ENCODE results near the gene CZIB.

The CZIB gene

DNA sequence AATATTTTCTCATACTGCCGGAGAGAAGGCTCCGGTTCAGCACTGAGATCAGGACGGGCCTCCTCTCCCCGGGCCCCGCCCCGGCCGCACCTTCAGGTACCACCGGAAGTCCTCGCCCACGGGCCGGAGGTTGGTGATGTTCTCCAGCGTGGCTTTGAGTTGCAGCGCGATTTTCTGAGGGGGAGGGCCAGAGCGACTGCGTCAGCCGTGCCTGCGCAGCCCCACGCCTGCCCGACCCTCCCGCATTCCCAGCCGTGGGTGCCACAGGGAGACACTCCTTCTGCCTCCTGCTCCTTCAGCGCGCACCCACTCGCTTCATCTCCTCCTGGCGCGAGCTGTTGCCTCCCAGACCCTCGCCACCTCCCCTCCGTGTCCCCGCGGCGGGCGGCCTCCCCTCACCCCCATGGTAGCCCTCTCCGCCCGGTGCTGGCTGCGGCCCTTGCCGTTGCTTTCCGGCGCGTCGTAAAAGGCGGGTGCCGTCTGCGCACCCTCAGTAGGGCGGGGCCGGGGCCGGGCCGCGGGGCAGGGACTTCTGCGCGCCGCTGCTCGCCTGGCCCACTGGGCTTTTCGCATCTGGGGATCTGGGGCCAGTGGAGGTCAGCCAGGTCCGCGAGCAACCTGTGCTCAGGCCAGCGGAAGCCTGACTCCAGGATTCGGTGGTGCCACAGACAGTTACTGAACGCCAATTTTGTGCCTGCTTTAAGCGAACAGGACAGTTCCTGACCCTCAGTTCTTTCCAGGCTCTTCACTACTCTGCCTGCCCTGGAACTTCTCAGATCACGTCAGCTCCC is at the start of gene CZIB:
TSS of gene CZIB (minus strand) at position 464 of the 791 bp plus-strand sequence. CDS start at position 405, 59 bp downstream.
- DNase-seq: peak; percentile 90
- in situ Hi-C loops (cut with MboI; ENCODE audit: low pct_unique_long_range_greater_than_20kb, low sequenced_read_pairs): no loop called here

DNA sequence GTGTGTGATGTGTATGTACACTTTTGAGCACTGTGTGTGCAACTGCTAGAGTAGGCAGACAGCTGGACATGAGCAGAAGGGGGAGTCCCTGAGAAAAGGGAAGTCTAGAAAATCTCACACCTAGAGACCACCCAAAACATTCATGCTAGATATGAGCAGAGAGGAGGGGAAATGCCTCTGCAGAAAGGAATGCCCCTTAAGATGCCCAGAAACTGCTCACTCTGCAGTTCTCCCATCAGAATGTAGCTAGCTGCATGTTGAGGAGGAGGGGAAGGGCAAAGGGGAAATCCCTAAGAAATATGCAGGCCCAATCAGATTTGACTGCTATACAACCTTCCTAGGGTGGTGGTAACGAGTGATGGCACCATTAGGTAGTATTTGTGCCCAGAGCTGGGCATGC is 49.7 kb upstream of the CZIB start:
- in situ Hi-C loops (cut with MboI; ENCODE audit: low pct_unique_long_range_greater_than_20kb, low sequenced_read_pairs): no loop called here
- no peak for DNase-seq

DNA sequence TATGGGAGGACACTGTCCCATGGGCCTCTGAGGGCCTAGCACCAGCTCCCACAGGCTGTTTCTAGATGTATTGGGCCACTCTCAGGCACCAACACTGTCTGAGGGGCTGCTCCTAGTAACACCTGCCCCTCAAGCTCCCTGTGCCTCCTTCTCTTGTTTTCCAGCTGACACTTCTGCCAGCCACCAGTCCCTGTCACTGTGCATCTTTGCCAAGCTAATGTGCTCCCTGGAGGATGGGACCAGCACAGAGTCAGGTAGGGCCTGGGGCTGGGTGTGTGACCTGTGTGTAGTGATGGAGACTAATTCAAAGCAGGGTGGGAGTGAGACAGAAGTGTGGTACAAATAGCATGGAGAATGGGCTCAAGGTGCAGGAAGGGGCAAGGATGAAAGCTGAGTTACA is 47.3 kb upstream of the CZIB start:
- DNase-seq: no peak
- in situ Hi-C loops (cut with MboI; ENCODE audit: low pct_unique_long_range_greater_than_20kb, low sequenced_read_pairs): no loop called here

DNA sequence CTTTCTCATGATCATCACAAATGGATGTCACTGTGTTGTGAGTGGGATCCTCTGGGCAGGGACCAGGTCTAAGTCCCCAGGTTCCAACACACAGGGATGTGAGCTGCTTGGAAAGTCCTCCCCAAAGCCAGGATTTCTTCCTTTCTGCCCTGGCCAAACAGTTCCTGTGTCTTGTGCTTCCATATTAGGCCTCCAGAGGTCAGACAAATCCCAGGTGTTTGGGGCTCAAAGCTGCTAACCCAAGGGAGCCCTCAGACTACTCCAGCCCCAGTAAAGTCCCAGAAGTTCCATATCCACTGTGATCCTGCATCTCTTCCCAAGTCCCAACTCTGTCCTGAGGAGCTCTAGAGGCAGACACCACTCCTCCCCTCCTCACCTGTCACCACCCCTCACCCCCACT is 45.6 kb upstream of the CZIB start:
- in situ Hi-C loops (cut with MboI; ENCODE audit: low pct_unique_long_range_greater_than_20kb, low sequenced_read_pairs): no loop called here

DNA sequence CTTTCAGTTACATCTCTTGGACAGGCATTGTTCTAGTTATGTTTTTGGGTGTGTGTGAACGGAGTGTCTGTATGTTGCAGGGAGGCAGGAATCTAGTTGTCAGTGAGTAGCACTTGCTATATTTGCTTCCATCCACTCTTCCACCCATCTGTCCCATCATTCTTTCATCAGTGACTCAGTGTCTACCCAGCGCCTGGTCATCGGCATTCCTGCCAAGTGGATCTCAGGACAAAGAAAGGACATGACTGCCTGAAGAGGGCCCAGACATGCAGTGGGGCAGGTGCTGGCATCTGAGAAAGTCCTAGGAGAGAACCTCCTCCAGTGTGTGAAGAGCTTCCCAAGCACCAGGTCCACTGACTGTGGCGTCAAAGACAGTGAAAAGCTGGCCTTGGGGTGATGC is 45.1 kb upstream of the CZIB start:
- DNase-seq: no peak
- in situ Hi-C loops (cut with MboI; ENCODE audit: low pct_unique_long_range_greater_than_20kb, low sequenced_read_pairs): no loop called here

More for the DNA sequence above, 45.6 kb upstream of the CZIB start:
- peak; percentile 13 for DNase-seq

DNA sequence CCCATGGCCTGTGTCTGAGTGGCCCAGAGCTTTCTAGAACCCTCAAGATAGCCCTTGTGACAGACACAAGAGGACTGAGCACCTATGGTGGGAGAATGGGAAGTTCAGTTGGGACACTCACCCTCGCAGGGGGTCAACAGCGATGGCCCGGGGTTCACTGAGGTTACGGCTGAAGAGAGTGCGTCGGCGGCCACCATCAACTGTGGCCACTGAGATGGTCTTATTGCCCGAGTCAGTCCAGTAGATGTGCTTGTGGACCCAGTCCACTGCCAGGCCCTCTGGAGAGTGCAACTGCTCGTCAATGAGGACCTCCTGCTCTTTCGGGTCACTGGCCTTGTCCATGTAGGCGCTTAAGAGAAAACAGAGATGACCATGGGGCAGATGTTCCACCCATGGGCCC is 43.6 kb upstream of the CZIB start:
- in situ Hi-C loops (cut with MboI; ENCODE audit: low pct_unique_long_range_greater_than_20kb, low sequenced_read_pairs): no loop called here
- no peak for DNase-seq

DNA sequence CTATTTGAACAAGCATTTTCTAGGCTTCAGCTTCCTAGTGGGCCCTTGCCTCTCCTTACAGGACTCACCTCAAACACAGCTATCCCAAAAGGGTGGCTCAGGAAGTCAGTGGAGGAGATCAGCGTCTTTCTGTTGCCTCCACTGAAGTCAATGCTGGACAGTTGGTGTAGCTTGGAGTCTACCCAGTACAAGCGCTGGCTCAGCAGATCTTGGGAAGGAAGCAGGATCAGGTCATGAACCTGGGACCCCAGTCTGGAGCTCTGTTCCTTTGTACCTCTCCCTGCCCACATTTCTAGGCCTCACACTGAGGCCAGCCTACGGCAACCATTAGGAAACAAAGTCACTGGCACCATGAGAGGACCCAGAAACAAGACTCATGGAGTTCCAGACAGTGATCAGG is 41.6 kb upstream of the CZIB start:
- in situ Hi-C loops (cut with MboI; ENCODE audit: low pct_unique_long_range_greater_than_20kb, low sequenced_read_pairs): no loop called here
- DNase-seq: no peak

DNA sequence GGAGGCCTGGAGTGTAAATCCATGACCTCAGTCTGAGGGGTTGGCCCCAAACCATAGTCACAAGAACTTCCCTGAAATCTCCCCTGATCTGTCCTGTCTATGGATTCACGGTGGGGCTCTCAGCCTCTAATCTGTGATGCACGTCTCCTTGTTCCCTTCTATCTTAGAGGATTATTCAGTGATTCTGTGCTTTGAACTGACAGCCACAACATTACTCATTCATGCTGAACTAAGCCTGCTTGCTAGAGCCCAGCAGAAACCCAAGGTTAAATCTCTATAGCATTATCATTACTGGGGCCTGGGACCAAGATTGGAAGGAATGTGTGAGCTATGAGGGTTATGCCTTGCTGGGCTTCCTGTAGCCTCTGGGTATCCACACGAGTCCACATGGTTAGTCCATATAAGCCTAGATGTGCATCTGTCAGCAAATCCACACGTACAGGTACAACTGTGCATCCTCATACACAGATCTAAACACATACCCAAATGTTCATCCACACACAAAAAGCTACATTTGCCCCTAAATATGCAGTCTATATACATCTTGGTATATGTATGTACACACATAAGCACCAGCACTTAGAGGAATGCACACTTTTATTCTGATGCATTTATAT is 40.3 kb upstream of the CZIB start:
- in situ Hi-C loops (cut with MboI; ENCODE audit: low pct_unique_long_range_greater_than_20kb, low sequenced_read_pairs): no loop called here
- no peak for DNase-seq

DNA sequence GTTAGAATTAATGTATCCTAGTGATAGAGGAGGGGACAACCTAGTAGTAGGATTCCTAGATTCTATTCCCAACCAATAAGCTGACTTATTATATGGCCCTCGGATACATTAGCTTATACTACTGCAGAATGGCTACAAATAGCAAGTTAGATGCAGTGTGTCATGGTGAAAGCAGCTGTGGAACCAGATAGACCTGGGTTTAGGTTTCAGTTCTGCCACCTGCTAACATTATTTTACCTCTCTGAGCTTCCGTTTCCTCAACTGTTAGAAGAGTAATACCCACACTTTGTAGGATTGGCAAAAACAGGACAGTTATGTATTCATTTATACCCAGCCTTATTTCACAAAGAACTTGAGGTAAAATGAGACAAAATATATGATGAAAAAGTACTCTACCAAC is 39.5 kb upstream of the CZIB start:
- in situ Hi-C loops (cut with MboI; ENCODE audit: low pct_unique_long_range_greater_than_20kb, low sequenced_read_pairs): no loop called here
- no peak for DNase-seq

DNA sequence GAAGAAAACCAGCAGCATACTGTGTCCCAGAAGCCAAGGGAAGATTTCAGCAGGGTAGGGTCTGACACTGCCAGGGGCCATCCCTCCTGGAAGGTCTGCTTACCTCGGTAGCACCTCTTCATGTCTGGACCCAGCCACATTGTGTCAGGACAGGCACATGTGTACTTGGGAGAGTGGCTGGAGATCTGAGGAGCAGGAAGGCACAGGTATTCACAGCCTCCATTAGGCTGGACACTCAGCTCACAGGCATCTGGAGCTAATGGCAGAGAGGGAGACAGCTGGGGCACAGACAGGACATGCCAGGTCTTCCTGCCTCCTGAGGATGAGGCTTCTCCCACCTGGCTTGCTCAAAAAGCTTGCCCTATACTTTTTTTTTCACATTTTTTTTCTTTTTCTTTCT is 37.8 kb upstream of the CZIB start:
- DNase-seq: no peak
- in situ Hi-C loops (cut with MboI; ENCODE audit: low pct_unique_long_range_greater_than_20kb, low sequenced_read_pairs): no loop called here

DNA sequence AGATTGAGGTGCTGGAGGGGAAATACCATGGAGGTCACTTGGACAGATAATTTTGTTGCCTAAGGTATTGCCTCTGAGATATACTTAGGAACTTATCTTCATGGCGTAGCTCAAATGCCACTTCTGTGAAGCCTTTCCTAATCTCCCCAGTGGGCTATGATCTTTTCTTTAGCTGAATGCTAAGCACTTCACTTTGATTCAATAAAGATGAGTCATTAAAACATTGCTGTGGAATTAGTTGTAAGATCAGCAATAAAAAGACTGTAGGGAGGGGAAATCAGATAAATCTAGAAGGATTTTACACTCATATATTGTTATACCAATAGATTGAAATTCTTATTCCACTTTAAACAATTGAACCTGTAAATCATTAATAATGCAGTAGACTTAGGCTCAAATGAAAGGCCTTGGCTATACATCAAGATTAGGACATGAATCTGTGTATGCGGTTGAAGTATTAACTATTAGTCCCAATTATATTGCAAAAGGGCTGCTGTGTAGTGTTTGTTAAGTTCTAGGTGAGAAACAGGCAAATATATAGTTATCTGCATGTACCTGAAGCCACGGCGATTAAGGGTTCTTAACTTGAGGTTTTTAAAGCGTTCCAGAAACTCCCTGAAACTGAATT is 37.1 kb upstream of the CZIB start:
- in situ Hi-C loops (cut with MboI; ENCODE audit: low pct_unique_long_range_greater_than_20kb, low sequenced_read_pairs): no loop called here
- no peak for DNase-seq

DNA sequence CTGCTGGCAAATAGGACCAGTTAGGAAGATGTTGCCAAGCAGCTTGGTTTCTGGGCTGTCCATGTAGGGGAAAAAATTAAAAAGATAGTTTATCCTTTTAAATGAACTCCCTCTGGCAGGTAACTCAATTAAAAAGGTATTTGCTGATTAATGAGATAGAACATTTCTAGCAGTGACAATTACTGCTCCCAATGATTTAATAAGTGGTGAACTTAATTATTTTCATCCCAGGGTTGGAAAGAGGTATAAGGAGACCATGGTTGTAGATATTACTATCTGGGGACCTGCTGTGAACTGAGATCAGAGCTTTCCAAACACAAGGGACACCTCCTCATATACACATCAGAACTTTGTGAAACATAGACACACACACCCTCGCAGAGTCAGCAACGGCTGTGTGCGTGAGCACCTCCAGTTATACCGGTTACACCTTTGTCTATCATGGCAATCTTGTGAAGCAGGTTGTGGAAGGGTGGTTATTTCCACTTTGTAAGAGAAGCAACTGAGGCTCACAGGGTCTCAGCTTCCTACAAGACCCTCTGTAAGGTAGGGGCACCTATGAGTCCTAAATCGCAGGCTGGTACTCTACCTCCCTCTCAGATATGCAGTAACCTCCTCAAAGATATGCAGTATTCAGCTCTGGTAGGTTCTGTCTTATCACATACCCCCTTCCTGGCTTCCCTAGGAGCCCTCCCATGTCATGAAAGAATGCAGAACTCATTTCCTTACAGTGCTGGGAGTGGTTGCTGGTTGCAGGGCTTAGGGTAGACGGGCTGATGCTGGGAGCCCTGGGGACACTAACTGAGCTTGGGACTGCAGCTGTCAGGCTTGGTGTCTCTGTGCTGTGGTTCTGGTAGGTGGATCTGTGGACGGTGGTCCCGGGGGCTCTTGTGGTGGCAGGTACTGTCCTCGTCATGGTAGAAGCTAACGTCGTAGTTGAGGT is 36.3 kb upstream of the CZIB start:
- in situ Hi-C loops (cut with MboI; ENCODE audit: low pct_unique_long_range_greater_than_20kb, low sequenced_read_pairs): no loop called here
- no peak for DNase-seq

DNA sequence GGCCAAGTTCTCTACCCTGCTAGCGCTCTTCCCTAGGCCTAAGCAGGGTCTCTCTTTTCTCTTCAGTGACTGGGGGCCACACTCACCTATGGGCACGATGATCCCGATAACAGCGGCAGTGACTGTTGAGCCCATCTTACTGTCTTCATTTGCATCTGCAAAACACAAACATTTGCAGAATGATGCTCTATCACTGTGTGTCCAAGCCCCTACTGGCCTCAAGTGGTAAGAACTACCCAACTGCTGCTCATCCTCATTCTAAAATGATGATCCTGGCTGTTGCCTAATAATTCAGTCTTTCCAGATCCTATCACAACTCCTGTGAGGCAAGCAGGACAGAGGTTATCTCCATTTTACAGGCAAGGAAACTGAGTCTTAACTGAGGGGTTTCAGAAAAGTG is 34.6 kb upstream of the CZIB start:
- in situ Hi-C loops (cut with MboI; ENCODE audit: low pct_unique_long_range_greater_than_20kb, low sequenced_read_pairs): no loop called here
- no peak for DNase-seq

DNA sequence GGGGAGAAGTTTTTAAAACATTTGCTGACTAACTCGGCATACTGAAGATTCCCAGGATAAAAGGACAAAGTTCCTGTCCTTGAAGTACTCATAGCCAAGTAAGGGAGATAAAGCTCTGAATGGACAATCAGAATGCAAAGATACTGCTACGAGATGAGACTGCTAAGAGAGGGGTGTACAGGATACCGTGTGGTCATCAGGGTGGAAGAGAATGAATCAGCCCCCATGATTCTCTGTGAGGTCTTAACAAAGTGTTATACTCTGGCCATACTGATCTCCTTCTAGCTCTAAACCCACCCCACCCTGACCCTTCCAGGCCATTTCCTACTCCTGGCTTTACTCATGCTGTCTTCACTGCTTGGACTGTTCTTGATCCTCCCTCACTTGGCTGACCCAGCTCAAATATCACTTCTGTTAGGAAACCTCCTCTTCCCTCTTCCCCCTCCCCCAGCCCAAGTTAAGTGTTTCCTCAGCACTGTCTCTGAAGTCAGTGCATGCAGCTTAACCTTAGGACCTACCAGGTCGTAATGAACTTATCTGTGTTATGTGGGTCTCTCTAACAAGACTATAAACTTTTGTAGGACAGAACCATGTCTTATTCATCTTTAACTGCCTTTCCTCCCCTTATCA is 33.7 kb upstream of the CZIB start:
- no peak for DNase-seq
- in situ Hi-C loops (cut with MboI; ENCODE audit: low pct_unique_long_range_greater_than_20kb, low sequenced_read_pairs): no loop called here

DNA sequence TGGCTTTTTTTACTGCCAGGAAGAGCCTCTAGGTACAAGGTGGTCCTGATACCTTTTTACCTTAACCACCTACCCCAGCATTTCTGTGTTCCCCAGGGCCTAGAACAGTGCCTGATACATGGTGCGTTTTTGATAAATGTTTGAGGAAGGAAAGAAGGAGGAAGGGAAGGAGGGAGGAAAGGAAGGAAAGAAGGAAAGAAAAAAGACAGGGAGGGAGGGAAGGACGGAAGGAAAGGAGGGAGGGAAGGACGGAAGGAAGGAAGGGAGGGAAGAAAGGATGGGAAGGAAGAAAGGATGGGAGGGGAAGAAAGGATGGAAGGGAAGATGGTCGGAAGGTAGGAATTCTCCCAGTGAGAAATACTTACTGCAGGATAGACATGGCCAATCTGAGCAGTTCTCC is 29.9 kb upstream of the CZIB start:
- in situ Hi-C loops (cut with MboI; ENCODE audit: low pct_unique_long_range_greater_than_20kb, low sequenced_read_pairs): no loop called here
- DNase-seq: no peak

DNA sequence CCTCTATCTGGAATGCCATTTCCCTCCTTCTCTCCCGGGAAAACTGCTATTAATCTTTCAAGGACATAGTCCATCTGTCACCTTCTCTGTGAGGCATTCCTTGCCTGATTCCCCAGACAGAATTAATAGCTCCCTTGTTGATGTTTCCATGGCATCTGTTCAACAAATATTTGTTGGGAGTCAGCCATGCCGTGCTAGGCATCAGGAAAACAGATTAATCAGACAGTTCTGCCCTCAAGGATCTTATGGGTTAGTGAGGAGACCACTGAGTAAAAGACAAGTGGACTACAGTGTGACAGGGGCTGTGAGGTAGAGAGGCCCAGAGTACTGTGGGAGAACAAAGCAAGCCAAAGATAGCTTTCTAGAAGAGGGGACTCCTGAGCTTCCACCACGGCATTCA is 29.3 kb upstream of the CZIB start:
- no peak for DNase-seq
- in situ Hi-C loops (cut with MboI; ENCODE audit: low pct_unique_long_range_greater_than_20kb, low sequenced_read_pairs): no loop called here

DNA sequence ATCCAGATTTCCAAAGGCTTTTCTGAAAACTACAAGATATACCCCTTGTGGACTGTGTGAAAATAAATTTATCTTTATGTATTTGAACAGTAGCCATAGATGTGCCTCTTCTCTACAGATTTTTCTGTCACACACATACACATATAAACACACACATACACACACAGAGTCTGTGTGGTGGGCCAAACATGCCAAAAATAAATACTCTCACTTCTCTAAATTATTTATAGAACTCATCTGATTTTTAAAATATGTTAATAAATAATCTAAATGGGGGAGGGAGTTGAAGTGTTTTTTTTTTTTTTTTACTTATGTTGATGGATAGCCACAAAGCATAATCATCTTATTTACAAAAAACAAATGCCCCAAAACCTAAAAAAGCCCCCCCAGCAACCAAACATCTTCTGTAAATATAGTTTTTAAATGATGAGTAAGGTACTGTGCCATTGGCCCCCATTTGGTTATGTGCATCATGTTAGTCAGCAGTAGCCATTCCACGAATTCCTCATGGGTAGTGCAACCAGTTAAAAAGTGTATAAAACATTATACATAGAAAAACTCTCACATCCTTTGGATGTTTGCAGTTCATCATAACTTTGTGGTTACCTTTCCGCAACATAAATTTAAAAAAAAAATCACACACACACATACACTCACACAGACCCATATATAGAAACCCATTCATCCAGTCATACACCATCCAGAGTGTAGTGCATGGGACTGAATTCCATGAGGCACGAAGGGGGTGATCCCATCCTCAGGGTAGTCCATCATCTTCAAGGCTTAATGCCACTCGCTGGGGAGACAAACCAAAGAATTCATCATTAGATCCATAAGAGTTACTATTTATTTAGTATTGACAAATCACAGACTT is 26.1 kb upstream of the CZIB start:
- in situ Hi-C loops (cut with MboI; ENCODE audit: low pct_unique_long_range_greater_than_20kb, low sequenced_read_pairs): no loop called here
- no peak for DNase-seq

DNA sequence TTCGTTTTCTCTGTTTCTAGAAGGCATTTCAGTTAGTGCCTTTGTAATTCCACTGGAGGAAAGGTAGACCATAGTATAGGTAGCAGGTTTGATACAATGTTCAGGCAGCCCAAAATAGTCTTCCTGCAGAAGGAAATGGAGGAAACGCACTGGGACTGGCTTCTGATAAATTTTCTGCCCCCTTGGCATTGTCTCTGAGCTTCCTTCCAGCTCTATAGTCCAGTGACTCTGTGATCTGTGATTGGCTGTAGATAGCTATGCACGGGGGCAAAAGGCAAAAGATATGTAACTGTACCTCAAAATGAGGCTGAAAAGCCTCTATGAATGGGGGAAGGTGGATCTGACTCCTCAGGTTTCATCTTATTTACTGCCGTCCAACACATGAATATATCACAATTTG is 23.7 kb upstream of the CZIB start:
- DNase-seq: no peak
- in situ Hi-C loops (cut with MboI; ENCODE audit: low pct_unique_long_range_greater_than_20kb, low sequenced_read_pairs): no loop called here
